ENCODE measurements around the gene ALOX15B.

GRCh38 chr17:8095361-8095760 lies 56.5 kb downstream of the ALOX15B start:
- no peak for TF ChIP-seq CTCF (IDR thresholded peaks at IDR 0.05 in 2 of 3, conservative IDR thresholded peaks at IDR 0.05 in 1 of 3; ENCODE audit: borderline replicate concordance in 1 of 3, insufficient read depth in 1 of 3, low read depth in 2 of 3, low read length in 2 of 3)
- TF ChIP-seq FOSL1 (IDR thresholded peaks at IDR 0.05; ENCODE audit: low read depth) = no peak
- TF ChIP-seq EZH2 (IDR thresholded peaks at IDR 0.05) = no peak
- no peak for TF ChIP-seq POLR2A (IDR thresholded peaks at IDR 0.05; ENCODE audit: borderline replicate concordance, extremely low read depth, insufficient read depth, insufficient read length)
- no peak for TF ChIP-seq EZH2phosphoT487 (IDR thresholded peaks at IDR 0.05; ENCODE audit: borderline replicate concordance)
- TF ChIP-seq YY1 (IDR thresholded peaks at IDR 0.05; ENCODE audit: extremely low read depth, insufficient replicate concordance, low read depth, low read length) = no peak
- no peak for TF ChIP-seq SP1 (IDR thresholded peaks at IDR 0.05; ENCODE audit: low read depth)
- TF ChIP-seq CEBPB (IDR thresholded peaks at IDR 0.05; ENCODE audit: low read depth) = no peak
- TF ChIP-seq RAD21 (IDR thresholded peaks at IDR 0.05; ENCODE audit: low read depth) = no peak

All from HCT116 (cell line).